Activated T-helper 1 cell treated with anti-CD3 and anti-CD28 coated beads, Interleukin-12 subunit alpha, Interleukin-12 subunit beta, Interleukin-2, Interleukin-4 antibody, amounts not matched to agents 30 ng/mL and 10 ng/mL and 1 ng/mL, durations not matched to agents 14 hours and 24 hours and 36 hours (primary cell): ENCODE data around the gene RAI1. TPM values are rescaled to one million over a fixed set of nuclear protein-coding genes. Genes with fewer than 3 reads are reported as not detected.
"Not testable (repeated sequence)": the region's sequence is repeated elsewhere in the genome, so short reads cannot be mapped to it uniquely, and the experiment has no call there.

Experiments used
- DNase-seq: peaks from one replicate; pipeline ENCODE4 v3.0.0; 2021; ENCODE audit warnings: low spot score
- H3K27ac Mint-ChIP-seq: one replicate; pipeline ENCODE4 v1.8.0; 2021; ENCODE audit warnings: mild to moderate bottlenecking, mixed read lengths
- H3K27me3 Mint-ChIP-seq: one replicate; pipeline ENCODE4 v1.8.0; 2022; ENCODE audit warnings: mild to moderate bottlenecking, moderate library complexity, mixed read lengths; ENCODE audit not compliant: insufficient read depth
- H3K36me3 Mint-ChIP-seq: one replicate; pipeline ENCODE4 v1.8.0; 2021; ENCODE audit warnings: low read depth, mixed read lengths
- H3K4me1 Mint-ChIP-seq: one replicate; pipeline ENCODE4 v1.8.0; 2021; ENCODE audit warnings: low read depth, mixed read lengths
- H3K4me3 Mint-ChIP-seq: one replicate; pipeline ENCODE4 v1.8.0; 2021; ENCODE audit warnings: mild to moderate bottlenecking, moderate library complexity, mixed read lengths
- H3K9me3 Mint-ChIP-seq: one replicate; pipeline ENCODE4 v1.8.0; 2021; ENCODE audit warnings: mixed read lengths
- intact Hi-C: fragments of 100-400 bp; cut with micrococcal nuclease; formaldehyde crosslinking; loops from one replicate; pipeline ENCODE4 v1.15.1; 2024
- total RNA-seq: library from RNA; stranded (reverse); gene quantifications from 2 replicates; pipeline ENCODE4 v1.2.3, GENCODE V29; 2022

The RAI1 gene, protein sequence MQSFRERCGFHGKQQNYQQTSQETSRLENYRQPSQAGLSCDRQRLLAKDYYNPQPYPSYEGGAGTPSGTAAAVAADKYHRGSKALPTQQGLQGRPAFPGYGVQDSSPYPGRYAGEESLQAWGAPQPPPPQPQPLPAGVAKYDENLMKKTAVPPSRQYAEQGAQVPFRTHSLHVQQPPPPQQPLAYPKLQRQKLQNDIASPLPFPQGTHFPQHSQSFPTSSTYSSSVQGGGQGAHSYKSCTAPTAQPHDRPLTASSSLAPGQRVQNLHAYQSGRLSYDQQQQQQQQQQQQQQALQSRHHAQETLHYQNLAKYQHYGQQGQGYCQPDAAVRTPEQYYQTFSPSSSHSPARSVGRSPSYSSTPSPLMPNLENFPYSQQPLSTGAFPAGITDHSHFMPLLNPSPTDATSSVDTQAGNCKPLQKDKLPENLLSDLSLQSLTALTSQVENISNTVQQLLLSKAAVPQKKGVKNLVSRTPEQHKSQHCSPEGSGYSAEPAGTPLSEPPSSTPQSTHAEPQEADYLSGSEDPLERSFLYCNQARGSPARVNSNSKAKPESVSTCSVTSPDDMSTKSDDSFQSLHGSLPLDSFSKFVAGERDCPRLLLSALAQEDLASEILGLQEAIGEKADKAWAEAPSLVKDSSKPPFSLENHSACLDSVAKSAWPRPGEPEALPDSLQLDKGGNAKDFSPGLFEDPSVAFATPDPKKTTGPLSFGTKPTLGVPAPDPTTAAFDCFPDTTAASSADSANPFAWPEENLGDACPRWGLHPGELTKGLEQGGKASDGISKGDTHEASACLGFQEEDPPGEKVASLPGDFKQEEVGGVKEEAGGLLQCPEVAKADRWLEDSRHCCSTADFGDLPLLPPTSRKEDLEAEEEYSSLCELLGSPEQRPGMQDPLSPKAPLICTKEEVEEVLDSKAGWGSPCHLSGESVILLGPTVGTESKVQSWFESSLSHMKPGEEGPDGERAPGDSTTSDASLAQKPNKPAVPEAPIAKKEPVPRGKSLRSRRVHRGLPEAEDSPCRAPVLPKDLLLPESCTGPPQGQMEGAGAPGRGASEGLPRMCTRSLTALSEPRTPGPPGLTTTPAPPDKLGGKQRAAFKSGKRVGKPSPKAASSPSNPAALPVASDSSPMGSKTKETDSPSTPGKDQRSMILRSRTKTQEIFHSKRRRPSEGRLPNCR (N-terminal part only)
- total RNA-seq = 31.1 and 32.3 TPM in 2 replicates

DNA sequence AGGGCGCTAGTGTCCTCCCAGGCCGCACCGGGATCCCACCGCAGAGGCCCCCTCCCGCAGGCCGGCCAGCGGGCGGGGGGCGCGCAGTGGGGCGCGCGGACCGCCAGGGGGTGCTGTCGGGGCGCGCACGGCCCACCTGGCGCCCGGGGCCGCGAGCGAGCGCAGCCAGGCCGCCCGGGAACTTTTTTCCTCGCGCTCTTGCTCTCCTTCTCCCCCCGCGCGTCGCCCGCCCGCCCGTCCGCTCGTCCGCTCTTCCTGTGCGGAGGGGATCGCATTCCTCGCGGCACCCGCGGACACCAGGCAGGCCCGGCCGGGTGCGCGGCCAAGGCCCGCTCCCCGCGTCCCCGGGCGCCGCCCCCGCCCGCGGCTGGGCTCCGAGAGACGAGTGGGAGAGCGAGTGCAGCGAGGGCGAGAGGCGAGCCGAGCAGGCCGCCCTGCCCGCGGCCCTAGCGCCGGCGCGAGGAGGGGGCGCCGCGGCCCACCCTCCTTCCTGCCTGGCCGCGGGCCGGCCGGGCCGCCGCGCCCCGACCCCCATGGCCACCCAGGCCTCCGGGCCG lies at the start of gene RAI1:
RAI1 (plus strand) TSS at position 272 of the 557 bp plus-strand sequence. CDS start 111,491 bp downstream, outside the sequence.
- intact Hi-C loops = loop anchor here (1.0 to 5.0 kb wide), 7 partner anchors 41 to 501 kb away; partner anchors contain the start of genes ALKBH5, DRC3 and TOM1L2
- H3K36me3 Mint-ChIP-seq = peaks cover 6% of the 10 kb centered on the region
- H3K27ac Mint-ChIP-seq = peak within 1 kb of the TSS; percentile 84
- peaks cover 23% of the 10 kb centered on the region for H3K4me1 Mint-ChIP-seq
- H3K4me3 Mint-ChIP-seq = peak within 1 kb of the TSS; percentile 89
- DNase-seq = peak; percentile 64
- H3K9me3 Mint-ChIP-seq = no peaks in the 10 kb centered on the region
- H3K27me3 Mint-ChIP-seq = peaks cover 10% of the 10 kb centered on the region

DNA sequence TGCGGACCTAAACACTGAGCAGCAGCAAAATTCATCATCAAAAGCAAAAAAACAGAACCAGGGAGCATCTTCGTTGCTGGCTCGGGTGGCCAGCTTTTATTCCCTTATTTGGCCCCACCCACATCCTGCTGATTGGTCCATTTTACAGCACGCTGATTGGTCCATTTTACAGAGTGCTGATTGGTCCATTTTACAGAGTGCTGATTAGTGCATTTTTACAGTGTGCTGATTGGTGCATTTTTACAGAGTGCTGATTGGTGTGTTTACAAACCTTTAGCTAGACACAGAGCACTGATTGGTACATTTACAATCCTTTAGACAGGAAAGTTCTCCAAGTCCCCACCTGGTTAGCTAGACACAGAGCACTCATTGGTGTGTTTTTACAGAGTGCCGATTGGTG lies 48.6 kb upstream of the RAI1 start:
- H3K4me3 Mint-ChIP-seq, DNase-seq, H3K27me3 Mint-ChIP-seq, H3K9me3 Mint-ChIP-seq, H3K27ac Mint-ChIP-seq, intact Hi-C loops, H3K36me3 Mint-ChIP-seq: not testable (repeated sequence)
- H3K4me1 Mint-ChIP-seq = peaks cover 12% of the 10 kb centered on the region

DNA sequence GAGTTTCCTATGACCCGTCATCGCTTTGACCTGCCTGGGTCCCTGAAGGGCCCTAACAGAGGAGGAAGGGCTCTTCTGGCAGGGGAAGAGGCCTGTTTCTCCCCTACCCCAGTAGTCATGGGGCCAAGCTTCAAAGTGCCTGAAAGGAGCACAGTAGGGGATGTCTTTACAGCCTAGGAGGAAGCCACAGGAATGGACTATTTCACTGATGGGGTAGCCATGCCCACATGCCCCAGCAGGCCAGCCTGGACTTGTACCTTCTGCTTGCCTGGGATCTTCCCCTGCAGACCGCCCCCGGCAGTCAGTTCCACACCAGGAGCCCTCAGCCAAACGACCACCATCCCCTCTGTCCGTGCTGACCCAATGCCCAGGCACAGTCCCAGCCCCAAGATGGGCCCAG lies 47.9 kb upstream of the RAI1 start:
- Mint-ChIP-seq H3K36me3 (peaks cover 2% of the 10 kb centered on the region), H3K27me3 (no peaks in the 10 kb centered on the region), H3K9me3 (no peaks in the 10 kb centered on the region), H3K27ac (no peak overlapping the region), H3K4me3 (no peak overlapping the region), H3K4me1 (peaks cover 12% of the 10 kb centered on the region)
- DNase-seq = no peak
- intact Hi-C loops = no loop called here

DNA sequence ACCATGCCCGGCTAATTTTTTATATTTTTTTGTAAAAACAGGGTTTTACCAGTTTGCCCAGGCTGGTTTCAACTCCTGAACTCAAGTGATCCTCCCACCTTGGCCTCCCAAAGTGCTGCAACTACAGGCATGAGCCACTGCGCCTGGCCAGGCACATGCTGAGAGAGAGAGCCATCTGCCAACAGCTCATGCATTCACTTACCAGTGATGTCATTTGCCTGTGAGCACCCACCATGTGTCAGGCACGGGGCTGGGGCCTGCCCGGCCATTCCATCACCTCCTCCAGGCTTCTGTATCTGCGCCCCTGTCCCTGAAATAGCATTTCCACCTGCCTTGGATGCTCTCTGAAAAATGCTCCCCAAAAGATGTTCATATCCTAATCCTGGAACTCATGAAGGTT lies 46.1 kb upstream of the RAI1 start:
- Mint-ChIP-seq H3K4me3 (no peak overlapping the region), H3K27me3 (peaks cover 2% of the 10 kb centered on the region), H3K36me3 (no peaks in the 10 kb centered on the region), H3K9me3 (no peaks in the 10 kb centered on the region), H3K27ac (no peak overlapping the region), H3K4me1 (no peaks in the 10 kb centered on the region)
- no peak for DNase-seq
- intact Hi-C loops = no loop called here

DNA sequence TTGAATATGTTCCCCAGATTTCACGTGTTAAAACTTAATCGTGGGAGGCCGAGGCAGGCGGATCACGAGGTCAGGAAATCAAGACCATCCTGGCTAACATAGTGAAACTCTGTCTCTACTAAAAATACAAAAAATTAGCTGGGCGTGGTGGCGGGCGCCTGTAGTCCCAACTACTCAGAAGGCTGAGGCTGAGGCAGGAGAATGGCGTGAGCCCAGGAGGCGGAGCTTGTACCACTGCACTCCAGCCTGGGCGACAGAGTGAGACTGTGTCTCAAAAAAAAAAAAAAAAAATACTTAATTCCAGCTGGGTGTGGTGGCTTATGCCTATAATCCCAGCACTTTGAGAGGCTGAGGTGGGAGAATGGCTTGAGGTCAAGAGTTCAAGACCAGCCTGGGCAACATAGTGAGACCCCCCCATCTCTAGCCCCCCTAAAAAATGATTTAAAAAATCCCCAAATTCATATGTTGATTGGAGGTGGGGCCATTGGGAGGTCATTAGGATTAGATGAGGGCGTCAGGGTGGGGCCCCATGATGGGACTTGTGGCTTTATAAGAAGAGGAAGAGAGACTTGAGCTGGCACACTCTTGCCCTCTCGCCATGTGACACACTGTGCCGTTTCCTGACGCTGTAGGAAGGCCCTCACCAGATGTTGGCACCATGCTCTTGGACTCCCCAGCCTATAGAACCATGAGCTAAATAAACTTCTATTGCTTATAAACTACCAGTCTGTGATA lies 45.6 kb upstream of the RAI1 start:
- H3K27me3 Mint-ChIP-seq, intact Hi-C loops, H3K9me3 Mint-ChIP-seq, H3K36me3 Mint-ChIP-seq, H3K27ac Mint-ChIP-seq, DNase-seq, H3K4me1 Mint-ChIP-seq, H3K4me3 Mint-ChIP-seq: not testable (repeated sequence)

DNA sequence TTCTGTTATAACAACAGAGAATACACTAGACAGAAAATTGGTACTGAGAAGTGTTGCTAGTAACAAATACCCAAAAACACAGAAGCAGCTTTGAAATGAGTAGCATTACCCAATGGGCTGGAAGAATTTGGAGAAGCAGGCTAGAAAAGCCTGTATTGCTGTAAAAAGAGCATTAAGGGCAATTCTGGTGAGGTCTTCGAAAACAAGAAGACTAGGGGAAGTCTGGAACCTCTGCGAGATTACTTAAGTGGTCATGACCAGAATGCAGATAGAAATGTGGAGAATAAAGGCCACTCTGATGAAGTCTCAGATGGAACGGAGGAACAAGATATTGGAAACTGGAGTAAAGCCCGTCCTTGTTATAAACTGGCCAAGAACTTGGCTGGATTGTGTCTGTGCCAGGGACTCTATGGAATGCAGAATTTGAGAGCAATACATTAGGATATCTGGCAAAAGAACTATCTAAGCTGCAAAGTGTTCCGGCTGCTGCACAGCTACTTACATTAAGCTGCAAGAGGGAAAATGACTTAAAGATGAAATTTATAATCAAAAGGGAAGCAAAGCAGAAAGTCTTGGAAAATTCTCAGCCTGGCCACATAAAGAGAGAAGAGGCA lies 44.9 kb upstream of the RAI1 start:
- no peak for DNase-seq
- Mint-ChIP-seq H3K27me3 (peaks cover 2% of the 10 kb centered on the region), H3K9me3 (no peaks in the 10 kb centered on the region), H3K27ac (no peak overlapping the region), H3K36me3 (no peaks in the 10 kb centered on the region), H3K4me3 (no peak overlapping the region), H3K4me1 (no peaks in the 10 kb centered on the region)
- intact Hi-C loops = no loop called here

DNA sequence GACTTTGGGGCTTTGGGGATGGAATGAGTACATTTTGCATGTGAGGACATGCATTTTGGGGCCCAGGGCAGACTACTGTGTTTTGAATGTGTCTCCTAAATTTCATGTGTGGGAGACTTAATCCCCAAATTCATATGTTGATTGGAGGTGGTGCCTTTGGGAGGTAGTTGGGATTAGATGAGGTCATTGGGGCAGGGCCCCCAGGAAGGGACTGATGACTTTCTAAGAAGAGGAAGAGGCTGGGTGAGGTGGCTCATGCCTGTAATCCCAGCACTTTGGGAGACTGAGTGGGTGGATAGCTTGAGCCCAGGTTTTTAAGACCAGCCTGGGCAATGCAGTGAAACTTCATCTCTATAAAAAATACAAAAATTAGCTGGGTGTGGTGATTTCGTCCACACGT lies 42.8 kb upstream of the RAI1 start:
- no peak for DNase-seq
- no peaks in the 10 kb centered on the region for H3K4me1 Mint-ChIP-seq
- no peak overlapping the region for H3K27ac Mint-ChIP-seq
- H3K4me3 Mint-ChIP-seq = no peak overlapping the region
- H3K27me3 Mint-ChIP-seq = peaks cover 7% of the 10 kb centered on the region
- no peaks in the 10 kb centered on the region for H3K36me3 Mint-ChIP-seq
- intact Hi-C loops = no loop called here
- no peaks in the 10 kb centered on the region for H3K9me3 Mint-ChIP-seq

DNA sequence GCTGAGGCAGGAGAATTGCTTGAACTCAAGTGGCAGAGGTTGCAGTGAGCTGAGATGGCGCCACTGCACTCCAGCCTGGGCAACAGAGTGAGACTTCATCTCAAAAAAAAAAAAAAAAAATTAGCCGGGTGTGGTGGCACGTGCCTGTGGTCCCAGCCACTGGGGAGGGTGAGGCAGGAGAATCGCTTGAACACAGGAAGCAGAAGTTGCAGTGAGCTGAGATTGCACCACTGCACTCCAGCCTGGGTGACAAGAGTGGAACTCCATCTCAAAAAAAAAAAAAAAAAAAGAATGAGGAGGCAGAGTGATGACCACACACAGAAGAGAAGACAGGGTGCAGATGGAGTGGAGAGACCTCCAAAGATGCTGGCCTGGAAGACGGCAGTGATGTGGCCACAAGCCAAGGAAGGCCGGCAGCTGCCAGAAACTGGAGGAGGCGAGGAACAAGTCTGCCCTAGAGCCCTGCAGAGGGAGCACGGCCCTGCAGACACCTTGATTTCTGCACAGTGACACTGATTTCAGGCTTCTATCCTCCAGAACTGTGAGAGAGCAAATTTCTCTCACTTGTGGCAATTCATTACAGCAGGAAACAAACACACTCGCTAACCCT lies 41.5 kb upstream of the RAI1 start:
- H3K36me3 Mint-ChIP-seq, H3K4me1 Mint-ChIP-seq, H3K27ac Mint-ChIP-seq, DNase-seq, H3K4me3 Mint-ChIP-seq, H3K27me3 Mint-ChIP-seq, H3K9me3 Mint-ChIP-seq: not testable (repeated sequence)
- intact Hi-C loops = loop anchor here (5.0 kb wide), 1 partner anchor 197 kb away; no protein-coding TSS in a partner anchor

DNA sequence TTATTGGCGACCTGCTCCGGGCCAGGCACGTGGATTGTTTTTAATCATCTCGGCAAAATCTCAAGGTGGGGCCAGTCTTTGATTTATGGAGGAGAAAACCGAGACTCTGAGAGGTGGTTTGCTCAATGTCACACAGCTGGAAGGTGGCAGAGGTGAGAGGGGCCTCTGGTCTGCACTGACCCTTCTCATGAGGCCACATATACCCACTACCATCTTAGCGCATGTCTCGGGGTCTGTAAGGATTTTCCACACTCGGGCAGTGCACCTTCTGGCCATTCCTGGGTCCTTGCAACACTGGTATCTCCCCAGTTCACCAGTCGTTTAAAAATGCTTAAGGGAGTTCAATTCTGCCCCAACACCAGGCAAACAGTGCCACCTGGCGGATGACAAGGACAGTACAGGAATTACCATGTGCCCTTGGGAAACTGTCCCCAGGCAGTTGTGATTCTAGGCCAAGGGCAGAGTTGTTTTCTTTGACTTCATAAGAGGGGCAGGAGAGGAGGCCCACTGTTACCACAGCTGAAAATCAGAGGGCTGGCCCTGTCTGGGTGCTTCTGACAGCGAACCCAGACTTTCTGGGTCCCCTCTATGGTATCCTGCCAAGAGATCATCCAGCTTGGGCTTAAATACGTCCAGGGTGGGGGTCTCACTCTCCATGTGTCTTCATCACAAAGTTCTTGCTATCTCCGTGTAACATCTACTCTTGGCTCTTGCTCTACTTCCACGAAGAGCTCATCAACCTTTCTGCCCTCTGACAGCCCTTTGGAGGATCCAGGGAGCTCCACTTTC lies 39.4 kb upstream of the RAI1 start:
- no peaks in the 10 kb centered on the region for H3K4me1 Mint-ChIP-seq
- no peaks in the 10 kb centered on the region for H3K36me3 Mint-ChIP-seq
- H3K27ac Mint-ChIP-seq = no peak overlapping the region
- DNase-seq = peak; percentile 67
- intact Hi-C loops = loop anchor here (1.0 to 5.0 kb wide), 3 partner anchors 145 to 287 kb away; no protein-coding TSS in a partner anchor
- no peak overlapping the region for H3K4me3 Mint-ChIP-seq
- H3K9me3 Mint-ChIP-seq = no peaks in the 10 kb centered on the region
- peaks cover 7% of the 10 kb centered on the region for H3K27me3 Mint-ChIP-seq

DNA sequence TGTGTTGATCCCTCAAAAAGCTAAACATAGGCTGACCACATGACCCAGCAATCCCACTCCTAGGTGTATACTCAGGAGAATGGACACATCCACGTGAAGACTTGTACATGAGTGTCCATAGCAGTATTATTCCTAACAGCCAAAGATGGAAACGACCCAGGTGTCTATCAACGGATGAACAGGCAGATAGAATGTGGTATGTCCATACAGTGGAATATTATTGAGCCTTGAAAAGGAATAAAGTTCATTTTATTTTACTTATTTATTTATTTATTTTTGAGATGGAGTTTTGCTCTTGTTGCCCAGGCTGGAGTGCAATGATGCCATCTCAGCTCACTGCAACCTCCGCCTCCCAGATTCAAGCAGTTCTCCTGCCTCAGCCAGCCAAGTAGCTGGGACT lies 36.1 kb upstream of the RAI1 start:
- DNase-seq, H3K27me3 Mint-ChIP-seq, intact Hi-C loops, H3K4me3 Mint-ChIP-seq, H3K27ac Mint-ChIP-seq, H3K36me3 Mint-ChIP-seq, H3K4me1 Mint-ChIP-seq, H3K9me3 Mint-ChIP-seq: not testable (repeated sequence)

DNA sequence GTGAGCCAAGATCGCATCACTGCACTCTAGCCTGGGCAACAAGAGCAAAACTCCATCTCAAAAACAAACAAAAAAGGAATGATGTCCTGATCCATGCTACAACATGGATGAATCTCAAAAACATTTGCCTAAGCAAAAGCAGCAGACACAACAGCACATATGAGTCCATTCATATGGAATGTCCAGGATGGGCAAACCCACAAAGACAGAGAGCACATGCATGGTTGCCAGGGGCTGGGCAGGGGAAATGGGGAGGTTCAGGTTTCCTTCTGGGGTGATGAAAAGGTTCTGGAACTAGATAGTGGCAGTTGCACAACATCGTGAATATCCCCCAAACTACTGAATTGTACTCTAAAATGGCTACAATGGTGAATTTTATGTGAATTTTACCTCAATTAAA lies 35.3 kb upstream of the RAI1 start:
- intact Hi-C loops = no loop called here
- H3K36me3 Mint-ChIP-seq = no peaks in the 10 kb centered on the region
- H3K4me3 Mint-ChIP-seq = no peak overlapping the region
- H3K27ac Mint-ChIP-seq = no peak overlapping the region
- peaks cover 7% of the 10 kb centered on the region for H3K27me3 Mint-ChIP-seq
- H3K9me3 Mint-ChIP-seq = no peaks in the 10 kb centered on the region
- no peaks in the 10 kb centered on the region for H3K4me1 Mint-ChIP-seq
- no peak for DNase-seq
